HG02840 (cell line): ENCODE results near the gene CTIF.

ENCODE experiments used
- ATAC-seq: cut with Tn5 transposase; IDR thresholded peaks from one replicate; pipeline ENCODE4 v1.9.1; 2021; ENCODE audit warnings: mild to moderate bottlenecking, moderate library complexity, moderate number of reproducible peaks; ENCODE audit not compliant: unreplicated experiment, low FRiP score

The CTIF gene

GRCh38 chr18:48887905-48888772 is 349.3 kb downstream of the CTIF start:
- ATAC-seq = no peak

- ATAC-seq = no peak
Observed at GRCh38 chr18:48888773-48889080, 349.9 kb downstream of the CTIF start.

- ATAC-seq = no peak
Observed at GRCh38 chr18:48889115-48889941, 350.5 kb downstream of the CTIF start.

GRCh38 chr18:48889981-48890762 is 351.3 kb downstream of the CTIF start:
- ATAC-seq = no peak

DNA sequence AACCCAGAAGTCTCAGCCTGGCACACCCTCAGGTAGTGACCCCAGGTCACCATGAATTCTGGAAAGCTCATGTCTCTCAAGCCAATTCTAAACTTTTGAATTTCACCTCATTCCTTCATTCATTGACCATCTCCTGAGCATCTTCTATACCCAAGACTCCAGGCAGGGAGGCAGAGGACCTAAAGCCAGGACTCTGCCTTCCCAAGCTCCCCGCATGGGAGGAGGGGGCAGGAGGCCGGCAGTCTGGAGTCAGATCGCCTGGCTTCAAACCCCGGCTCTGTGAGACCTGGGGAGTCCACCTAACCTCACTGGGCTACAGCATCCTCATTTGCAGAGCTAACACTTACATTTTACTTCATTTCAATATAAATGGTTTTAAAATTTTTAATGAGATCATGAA is 352.9 kb downstream of the CTIF start:
- ATAC-seq = no peak

GRCh38 chr18:48892146-48892855 is 353.5 kb downstream of the CTIF start:
- ATAC-seq = no peak

- ATAC-seq = no peak
Observed at GRCh38 chr18:48893061-48893607, 354.3 kb downstream of the CTIF start.

DNA sequence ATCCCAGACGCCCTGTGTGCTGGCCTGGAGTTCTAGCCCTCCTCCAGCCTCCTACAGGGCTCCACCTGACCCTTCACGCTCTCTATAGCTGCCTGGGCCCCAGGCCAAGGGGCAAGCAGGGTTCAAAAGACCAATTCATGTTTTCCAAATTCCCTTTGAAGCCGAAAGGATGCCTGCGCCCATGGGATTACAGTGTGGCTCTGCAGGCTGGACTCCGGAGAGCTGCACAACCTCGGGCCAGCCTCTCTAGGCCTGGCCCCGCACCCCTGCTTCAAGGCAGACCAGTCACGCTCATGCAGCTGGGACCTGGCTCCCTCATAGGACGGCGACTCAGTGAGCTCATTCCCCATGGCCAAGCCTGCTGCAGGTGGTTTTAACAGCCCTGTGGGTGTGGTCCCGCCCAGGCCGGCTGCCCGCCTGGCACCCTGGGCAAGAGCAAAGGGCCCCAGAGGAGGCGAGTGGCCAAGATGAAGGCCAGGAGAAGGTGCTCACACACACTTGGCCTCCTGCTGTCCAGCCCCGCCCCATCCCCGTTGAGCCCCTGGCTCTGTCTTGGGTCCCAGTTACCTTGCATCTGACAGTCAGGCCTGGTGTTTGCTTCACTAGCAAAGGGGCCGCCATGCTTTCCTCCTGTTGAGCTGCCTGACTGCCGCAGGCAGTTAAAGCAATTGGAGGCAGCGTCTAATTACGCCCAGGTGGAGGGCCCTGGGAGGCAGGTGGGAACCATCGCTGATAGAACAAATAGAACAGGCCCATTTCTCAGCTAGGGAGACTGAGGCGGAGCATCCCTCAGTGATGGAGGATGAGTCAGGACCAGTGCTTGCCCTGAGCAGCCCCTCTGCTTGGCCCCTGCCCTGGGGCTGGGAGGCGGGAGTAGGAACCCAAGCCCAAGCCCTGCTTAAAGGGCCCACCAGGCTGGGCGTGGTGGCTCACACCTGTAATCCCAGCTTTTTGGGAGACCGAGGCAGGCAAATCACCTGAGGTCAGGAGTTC is 355.1 kb downstream of the CTIF start:
- ATAC-seq = no peak

GRCh38 chr18:48894799-48895346 is 356.0 kb downstream of the CTIF start:
- no peak for ATAC-seq

DNA sequence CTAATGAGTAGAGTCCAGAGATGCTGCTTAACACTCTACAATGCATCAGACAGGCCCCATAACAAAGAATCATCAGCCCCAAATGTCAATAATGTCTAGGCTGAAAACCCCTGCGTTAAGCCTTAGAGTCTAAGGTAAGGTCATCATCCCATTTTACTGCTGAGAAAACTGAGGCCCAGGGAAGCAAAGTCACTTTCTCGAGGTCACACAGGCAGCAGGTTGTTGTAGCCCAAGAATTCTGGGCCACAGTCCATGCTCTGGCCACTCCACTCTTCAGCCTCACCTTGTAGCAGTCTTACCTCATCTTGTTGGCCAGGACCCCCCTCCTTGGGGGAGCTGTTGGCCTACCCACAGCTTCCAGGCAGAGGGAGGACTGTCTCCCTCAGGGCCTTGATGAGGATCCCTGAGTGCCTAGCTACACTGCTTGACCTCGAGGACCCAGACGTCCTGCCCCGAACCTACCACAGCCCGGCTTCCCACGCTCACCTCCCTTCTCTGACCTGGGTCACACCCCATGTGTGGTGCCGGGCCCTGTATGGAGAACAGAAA is 357.6 kb downstream of the CTIF start:
- no peak for ATAC-seq

DNA sequence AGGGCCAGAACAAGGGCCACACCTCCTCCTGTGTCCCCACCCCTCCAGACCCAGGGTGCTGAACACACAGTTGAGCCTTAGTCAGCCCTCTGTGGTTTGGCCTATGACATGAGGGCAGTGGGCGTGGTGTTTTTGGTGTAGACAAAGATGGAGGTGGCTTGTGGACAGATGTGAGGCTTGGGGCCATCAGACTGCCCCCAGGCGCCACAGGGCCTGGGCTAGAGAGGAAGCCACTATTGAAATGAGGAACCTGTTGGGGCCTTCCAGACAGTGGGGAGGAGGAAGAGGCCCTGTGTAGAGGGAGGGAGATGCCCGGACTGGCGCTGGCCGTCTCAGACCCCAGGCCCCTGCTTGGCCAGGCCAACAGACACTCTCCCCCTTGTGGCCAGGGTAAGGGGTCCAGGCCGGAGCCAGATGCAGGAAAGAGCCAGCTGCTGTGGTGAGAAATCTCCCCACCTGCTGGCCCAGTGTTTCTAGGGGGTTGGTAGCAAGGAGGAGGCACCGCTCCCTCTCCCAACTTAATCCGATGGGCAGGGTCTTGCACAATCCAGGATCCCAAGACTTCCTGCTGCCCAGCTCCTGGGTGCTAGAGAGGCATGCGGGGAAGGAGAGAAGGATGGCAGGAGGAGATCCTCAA is 358.2 kb downstream of the CTIF start:
- ATAC-seq = no peak

DNA sequence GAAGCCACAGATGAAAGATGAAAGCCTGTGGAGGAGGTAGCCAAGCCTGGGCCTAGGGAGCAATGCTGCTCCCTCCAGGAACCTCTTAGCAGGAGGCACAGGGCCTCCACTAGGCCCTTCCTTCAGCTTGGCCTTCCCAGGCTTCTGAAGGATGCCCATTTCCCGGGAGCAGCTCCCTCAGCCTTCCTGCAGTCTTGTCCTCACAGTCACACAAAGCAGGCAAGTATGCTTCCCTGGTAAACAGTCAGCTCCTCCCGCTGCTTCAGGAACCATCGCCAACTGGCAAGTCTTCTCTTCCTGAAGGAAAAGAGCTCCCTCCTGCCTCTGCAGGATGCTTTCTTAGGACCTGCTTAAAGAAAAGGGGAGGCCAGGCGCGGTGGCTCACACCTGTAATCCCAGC is 358.7 kb downstream of the CTIF start:
- ATAC-seq = no peak

DNA sequence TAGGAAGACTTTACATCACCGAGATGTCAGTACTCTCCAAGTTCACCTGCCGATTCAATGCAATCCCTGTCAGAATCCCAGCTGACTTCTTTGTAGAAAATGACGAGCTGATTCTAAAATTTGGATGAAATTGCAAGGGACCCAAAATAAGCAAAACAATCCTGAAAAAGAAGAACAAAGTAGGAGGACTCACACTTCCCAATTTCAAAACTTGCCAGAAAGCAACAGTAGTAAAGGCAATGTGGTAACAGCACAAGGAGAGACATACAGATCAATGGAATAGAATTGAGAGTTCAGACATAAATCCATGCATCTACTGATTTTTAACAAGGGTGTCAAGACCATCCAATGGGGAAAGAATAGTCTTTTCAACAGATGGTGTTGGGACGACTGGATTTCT is 359.7 kb downstream of the CTIF start:
- no peak for ATAC-seq

GRCh38 chr18:48899558-48900174 is 360.8 kb downstream of the CTIF start:
- ATAC-seq = no peak

DNA sequence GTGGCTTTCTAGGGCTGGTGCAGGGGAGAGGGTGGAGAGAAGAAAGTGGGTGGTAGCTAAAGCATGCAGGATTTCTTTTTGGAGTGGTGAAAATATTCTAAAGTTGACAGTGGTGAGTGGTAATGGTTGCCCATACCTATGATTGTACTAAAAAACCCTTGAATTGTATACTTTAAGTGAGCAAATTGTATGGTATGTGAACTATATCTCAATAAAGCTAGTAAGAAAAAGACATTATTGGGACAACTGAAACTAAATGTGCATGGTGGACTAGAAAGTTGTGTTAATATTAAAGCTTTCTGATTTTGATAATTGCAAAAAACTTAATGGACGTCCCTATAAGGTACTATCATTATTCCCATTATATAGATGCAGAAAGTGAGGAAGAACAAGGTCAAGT is 361.6 kb downstream of the CTIF start:
- ATAC-seq = no peak

GRCh38 chr18:48901145-48902022 is 362.6 kb downstream of the CTIF start:
- no peak for ATAC-seq
